Endothelial cell (in vitro differentiated cells): ENCODE measurements around the gene NAV2. TPM values are rescaled to one million over a fixed set of nuclear protein-coding genes. Genes with fewer than 3 reads are reported as not detected.

Experiments used
- DNase-seq: peaks from one replicate; pipeline ENCODE4 v3.0.0; 2021; ENCODE audit warnings: low spot score
- H3K27ac Mint-ChIP-seq: one replicate; pipeline ENCODE4 v1.8.0; 2021; ENCODE audit warnings: mixed read lengths, inconsistent platforms; ENCODE audit not compliant: unreplicated experiment
- H3K27me3 Mint-ChIP-seq: one replicate; pipeline ENCODE4 v1.8.0; 2021; ENCODE audit warnings: mild to moderate bottlenecking, moderate library complexity, mixed read lengths, inconsistent platforms; ENCODE audit not compliant: unreplicated experiment
- H3K36me3 Mint-ChIP-seq: one replicate; pipeline ENCODE4 v1.8.0; 2021; ENCODE audit warnings: mild to moderate bottlenecking, low read depth, mixed read lengths, inconsistent platforms; ENCODE audit not compliant: unreplicated experiment
- H3K4me1 Mint-ChIP-seq: one replicate; pipeline ENCODE4 v1.8.0; 2021; ENCODE audit warnings: mild to moderate bottlenecking, mixed read lengths, inconsistent platforms; ENCODE audit not compliant: unreplicated experiment
- H3K4me3 Mint-ChIP-seq: one replicate; pipeline ENCODE4 v1.8.0; 2021; ENCODE audit warnings: mild to moderate bottlenecking, mixed read lengths, inconsistent platforms; ENCODE audit not compliant: unreplicated experiment
- H3K9me3 Mint-ChIP-seq: one replicate; pipeline ENCODE4 v1.8.0; 2021; ENCODE audit warnings: mixed read lengths, inconsistent platforms; ENCODE audit not compliant: unreplicated experiment
- CTCF ChIP-seq: fragments of 200-600 bp; sonication (generic); IDR thresholded peaks from one replicate; pipeline ENCODE4 v1.5.0; 2021; ENCODE audit warnings: antibody characterized with exemption; ENCODE audit not compliant: unreplicated experiment
- total RNA-seq: library from RNA; stranded (reverse); fragmentation: NEBNext Ultra II Directional; extraction: Animal tissue kit (Norgen Biotek cat#: 25700); gene quantifications from one replicate; pipeline ENCODE4 v1.2.1, GENCODE V29; 2021; ENCODE audit not compliant: unreplicated experiment

NAV2 gene
- total RNA-seq, 1 donor from 2014 or later: 15.6 TPM

- H3K27ac Mint-ChIP-seq: no peak overlapping the region
- peaks cover 16% of the 10 kb centered on the region for H3K4me1 Mint-ChIP-seq
- no peak for TF ChIP-seq CTCF
- peaks cover 3% of the 10 kb centered on the region for H3K36me3 Mint-ChIP-seq
- H3K9me3 Mint-ChIP-seq: no peaks in the 10 kb centered on the region
- peaks cover 28% of the 10 kb centered on the region for H3K27me3 Mint-ChIP-seq
- no peak for DNase-seq
- H3K4me3 Mint-ChIP-seq: no peak overlapping the region
These were observed 2.0 kb downstream of the NAV2 start for GRCh38 chr11:19714387-19715363.

GRCh38 chr11:19715373-19715772 lies 2.7 kb downstream of the NAV2 start:
- H3K27me3 Mint-ChIP-seq: peaks cover 28% of the 10 kb centered on the region
- H3K4me1 Mint-ChIP-seq: peaks cover 16% of the 10 kb centered on the region
- no peak for TF ChIP-seq CTCF
- DNase-seq: no peak
- H3K27ac Mint-ChIP-seq: no peak overlapping the region
- H3K36me3 Mint-ChIP-seq: peaks cover 3% of the 10 kb centered on the region
- no peaks in the 10 kb centered on the region for H3K9me3 Mint-ChIP-seq
- H3K4me3 Mint-ChIP-seq: no peak overlapping the region

GRCh38 chr11:19718051-19718450 lies 5.4 kb downstream of the NAV2 start:
- Mint-ChIP-seq H3K27ac (no peak overlapping the region), H3K27me3 (peaks cover 24% of the 10 kb centered on the region), H3K36me3 (peaks cover 3% of the 10 kb centered on the region), H3K9me3 (no peaks in the 10 kb centered on the region), H3K4me3 (no peak overlapping the region), H3K4me1 (peaks cover 8% of the 10 kb centered on the region)
- no peak for DNase-seq
- TF ChIP-seq CTCF: no peak

- no peak for DNase-seq
- Mint-ChIP-seq H3K27me3 (peaks cover 18% of the 10 kb centered on the region), H3K27ac (no peak overlapping the region), H3K9me3 (no peaks in the 10 kb centered on the region), H3K4me3 (no peak overlapping the region), H3K4me1 (peaks cover 7% of the 10 kb centered on the region), H3K36me3 (peaks cover 3% of the 10 kb centered on the region)
- TF ChIP-seq CTCF: no peak
These were observed 6.3 kb downstream of the NAV2 start for GRCh38 chr11:19718951-19719350.

GRCh38 chr11:19719960-19720359 lies 7.3 kb downstream of the NAV2 start:
- Mint-ChIP-seq H3K36me3 (peaks cover 3% of the 10 kb centered on the region), H3K4me1 (no peaks in the 10 kb centered on the region), H3K4me3 (no peak overlapping the region), H3K9me3 (no peaks in the 10 kb centered on the region), H3K27ac (no peak overlapping the region), H3K27me3 (peaks cover 12% of the 10 kb centered on the region)
- no peak for TF ChIP-seq CTCF
- DNase-seq: no peak
